GM10266 (cell line): ENCODE data around the gene UEVLD.
A peak's percentile ranks its signal among the peaks of the same experiment; 100 is the strongest.

Experiments used
- DNase-seq: peaks from one replicate; pipeline ENCODE4 v3.0.0; 2012; ENCODE audit errors: extremely low spot score
- TF ChIP-seq, protein P1 (sequence below): IDR thresholded peaks from 2 replicates; pipeline ENCODE4 v1.5.1; 2012; ENCODE audit warnings: mild to moderate bottlenecking, low read depth; ENCODE audit not compliant: control insufficient read depth, insufficient read depth; ENCODE audit errors: missing control alignments

UEVLD gene

DNA sequence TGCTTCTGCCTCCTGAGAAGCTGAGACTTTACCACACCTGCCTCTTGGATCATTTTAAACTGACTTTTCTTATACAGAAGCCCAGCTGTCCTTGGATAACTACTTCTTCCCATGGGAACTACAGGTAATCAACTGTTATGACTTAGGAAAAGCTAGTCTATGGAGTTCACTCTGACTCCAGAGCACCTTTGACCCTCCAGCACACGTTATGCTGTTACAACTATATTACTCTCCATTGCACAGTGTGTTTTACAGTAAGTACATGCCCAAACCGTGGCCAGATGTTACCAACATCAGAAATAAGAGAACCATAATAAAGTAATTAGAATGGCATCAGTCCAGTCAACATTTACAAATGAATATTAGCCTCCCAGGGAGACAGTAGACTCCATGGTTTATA, 40.5 kb downstream of the UEVLD start:
- DNase-seq = no peak
- TF ChIP-seq, protein P1, sequence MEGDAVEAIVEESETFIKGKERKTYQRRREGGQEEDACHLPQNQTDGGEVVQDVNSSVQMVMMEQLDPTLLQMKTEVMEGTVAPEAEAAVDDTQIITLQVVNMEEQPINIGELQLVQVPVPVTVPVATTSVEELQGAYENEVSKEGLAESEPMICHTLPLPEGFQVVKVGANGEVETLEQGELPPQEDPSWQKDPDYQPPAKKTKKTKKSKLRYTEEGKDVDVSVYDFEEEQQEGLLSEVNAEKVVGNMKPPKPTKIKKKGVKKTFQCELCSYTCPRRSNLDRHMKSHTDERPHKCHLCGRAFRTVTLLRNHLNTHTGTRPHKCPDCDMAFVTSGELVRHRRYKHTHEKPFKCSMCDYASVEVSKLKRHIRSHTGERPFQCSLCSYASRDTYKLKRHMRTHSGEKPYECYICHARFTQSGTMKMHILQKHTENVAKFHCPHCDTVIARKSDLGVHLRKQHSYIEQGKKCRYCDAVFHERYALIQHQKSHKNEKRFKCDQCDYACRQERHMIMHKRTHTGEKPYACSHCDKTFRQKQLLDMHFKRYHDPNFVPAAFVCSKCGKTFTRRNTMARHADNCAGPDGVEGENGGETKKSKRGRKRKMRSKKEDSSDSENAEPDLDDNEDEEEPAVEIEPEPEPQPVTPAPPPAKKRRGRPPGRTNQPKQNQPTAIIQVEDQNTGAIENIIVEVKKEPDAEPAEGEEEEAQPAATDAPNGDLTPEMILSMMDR = no peak

DNA sequence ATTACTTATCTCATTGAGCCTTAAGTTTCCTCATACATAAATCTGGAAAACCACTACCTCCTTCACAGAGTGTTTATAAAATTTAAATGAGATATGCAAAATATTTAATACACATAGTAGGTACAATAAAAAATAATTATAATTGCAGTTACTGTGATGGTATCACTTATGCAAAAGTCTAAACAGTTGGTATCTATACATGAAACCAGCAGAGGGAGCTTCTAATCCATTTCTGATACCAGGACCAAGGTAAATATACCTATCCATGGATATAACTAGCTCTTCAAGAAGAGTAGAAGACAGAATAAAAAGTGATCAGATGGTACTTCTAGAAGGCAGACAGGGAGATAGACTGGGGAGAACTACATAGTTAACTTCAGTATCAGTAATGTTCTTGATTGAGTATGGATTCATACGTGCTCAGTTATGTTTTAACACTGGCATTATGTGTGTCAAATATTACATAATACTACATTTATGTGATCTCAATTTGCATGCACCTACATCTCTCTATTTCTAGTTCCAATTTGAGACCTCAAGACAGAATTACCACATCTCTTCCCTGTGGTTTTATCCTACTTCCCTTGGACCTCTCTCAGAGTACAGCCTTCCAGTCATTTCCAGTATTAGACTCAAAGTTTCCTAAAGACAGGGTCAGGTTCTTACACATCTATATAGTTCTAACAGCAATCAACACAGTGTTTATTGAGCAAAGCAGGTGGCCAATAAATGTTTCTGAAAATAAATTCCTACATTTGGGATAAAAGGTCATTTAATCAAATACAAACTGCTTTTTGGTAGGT, 48.1 kb downstream of the UEVLD start:
- TF ChIP-seq, protein P1 = peak; percentile 56
- peak; percentile 30 for DNase-seq

DNA sequence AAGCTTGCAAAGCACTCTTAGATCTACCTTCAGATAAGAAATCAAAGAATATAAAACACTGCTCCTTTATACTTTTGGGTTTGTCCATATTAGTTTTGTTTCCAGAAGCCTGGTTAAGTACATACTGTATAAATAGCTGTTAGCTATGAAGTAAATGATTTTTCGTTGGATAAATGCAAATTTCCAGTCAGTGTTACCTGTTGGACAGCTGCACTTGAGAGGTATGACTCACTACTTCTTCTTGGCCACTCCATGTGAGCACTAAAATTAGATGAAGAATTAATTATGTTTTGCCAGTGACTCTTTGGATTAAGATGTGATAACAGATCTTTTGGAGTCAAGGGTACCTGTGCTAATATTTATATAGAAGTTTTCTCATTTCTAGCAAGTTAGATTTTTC, 52.3 kb downstream of the UEVLD start:
- DNase-seq = no peak
- TF ChIP-seq, protein P1 = no peak

DNA sequence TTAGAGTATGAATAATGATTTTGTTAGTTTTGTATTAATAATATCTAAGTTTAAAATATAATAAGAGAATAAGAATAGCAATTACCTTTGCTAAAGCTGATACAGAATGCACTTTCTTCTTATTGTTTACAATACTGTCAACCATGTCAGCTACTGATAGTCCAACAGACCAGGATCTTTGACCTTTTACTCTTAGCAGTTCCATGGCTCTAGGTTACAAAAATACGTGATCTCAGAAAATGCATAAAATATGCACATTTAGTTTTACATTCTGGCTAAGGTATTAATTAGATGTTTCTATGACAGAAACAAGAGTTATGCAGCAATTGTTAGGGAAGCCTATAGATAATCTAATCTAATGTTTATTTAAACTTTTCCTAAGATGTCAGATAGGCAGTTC, 54.3 kb downstream of the UEVLD start:
- no peak for DNase-seq
- TF ChIP-seq, protein P1 = no peak

DNA sequence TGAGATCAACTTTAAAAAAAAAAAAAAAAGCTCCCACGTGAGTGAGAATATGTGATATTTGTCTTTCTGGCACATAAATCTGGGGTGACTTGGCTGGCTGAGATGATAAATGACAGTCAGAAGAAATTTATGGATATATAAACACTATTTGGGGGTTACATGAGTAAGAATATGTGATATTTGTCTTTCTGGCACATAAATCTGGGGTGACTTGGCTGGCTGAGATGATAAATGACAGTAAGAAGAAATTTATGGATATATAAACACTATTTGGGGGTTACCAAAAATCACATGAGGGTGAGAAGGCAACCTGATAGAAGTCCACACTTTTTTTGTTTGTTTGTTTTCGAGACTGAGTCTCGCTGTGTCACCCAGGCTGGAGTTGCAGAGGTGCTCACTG, 55.2 kb downstream of the UEVLD start:
- no peak for DNase-seq

DNA sequence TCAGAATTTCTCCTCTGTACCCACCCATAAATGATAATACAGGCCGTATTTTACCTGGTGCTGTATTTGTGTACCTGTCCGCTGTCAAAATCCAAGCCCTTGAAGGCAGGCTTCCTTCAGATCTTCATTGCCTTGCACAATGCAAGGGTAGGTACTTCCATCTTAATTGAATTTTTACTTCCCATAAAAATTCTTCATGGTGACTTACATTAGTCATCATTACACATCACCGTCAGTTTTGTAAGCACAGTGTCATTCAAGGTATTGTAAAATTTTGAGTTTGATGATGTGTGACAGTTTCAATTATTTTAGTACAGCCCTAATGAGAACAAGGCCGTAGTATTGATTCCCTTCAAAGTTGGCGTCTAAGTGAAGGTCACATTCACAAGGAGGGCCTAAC, 61.0 kb downstream of the UEVLD start:
- TF ChIP-seq, protein P1 = no peak
- DNase-seq = no peak

More for the DNA sequence above, 55.2 kb downstream of the UEVLD start:
- TF ChIP-seq, protein P1 = no peak

DNA sequence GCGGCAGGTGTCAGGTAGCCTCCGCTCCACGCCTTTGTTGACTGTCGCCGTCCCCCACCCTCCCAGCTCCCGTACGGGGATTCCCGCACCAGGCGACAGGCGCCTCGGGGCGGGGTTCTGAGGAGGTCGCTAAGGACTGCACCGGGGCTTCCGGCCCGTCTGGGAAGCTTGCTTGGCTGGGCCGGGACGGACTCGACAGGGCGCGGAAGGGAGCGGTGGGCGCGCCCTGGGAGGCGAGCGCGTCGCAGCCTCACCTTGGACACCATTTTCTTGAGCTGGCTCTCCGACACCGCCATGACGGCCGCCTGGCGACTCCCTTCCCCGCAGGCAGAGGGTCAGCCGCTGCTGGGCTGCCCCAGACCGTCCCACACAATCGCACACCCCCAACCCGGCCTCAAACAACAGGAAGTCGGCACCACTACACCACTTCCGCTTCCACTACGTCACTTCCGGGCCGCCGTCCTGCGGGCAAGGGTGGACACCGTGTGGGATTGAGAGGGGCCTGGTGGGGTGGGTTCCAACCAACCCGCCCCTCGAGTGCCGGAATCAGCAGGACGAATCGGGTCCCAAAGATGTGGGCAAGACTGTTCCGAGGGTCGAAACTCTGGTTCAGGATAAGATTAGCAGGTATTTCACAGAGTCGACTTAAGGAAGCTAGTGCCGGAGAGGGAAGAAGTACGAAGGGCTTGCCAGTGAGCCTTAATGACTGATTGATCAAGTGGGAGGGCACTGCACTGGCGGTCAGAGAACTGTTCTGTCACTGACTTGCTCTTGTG, 61.8 kb downstream of the UEVLD start, which contains the start of gene TSG101:
Gene TSG101, minus strand, starts transcription at position 422 of the 776 bp plus-strand sequence. Its CDS starts 126 bp downstream, at position 296.
- peak; percentile 89 for DNase-seq
- TF ChIP-seq, protein P1 = no peak
